ENCODE measurements around the gene ELOVL6.

GRCh38 chr4:110109455-110109854 is 89.0 kb downstream of the ELOVL6 start:
- TF ChIP-seq CTCF (conservative IDR thresholded peaks at IDR 0.05; ENCODE audit: low read depth, low read length) (no peak), EZH2 (IDR thresholded peaks at IDR 0.05; ENCODE audit: low read length, unreplicated experiment) (no peak)
